K562 (cell line): ENCODE results near the gene C1orf198. TPM values are rescaled to one million over a fixed set of nuclear protein-coding genes. Genes with fewer than 3 reads are reported as not detected.

Experiments
- ATAC-seq: fragments of 200-7000 bp; cut with Tn5 transposase; 3 replicates; pipeline ENCODE4 v1.9.1; 2020; ENCODE audit warnings: moderate library complexity
- BruUV-seq: library from RNA; stranded (reverse); fragments of 400-500 nt; replicated peaks from 2 replicates; lab custom pipeline; 2021; lab: Mats Ljungman, UMichigan
- CTCF ChIA-PET: fragments of 300-600 bp; formaldehyde crosslinking; extraction: SDS; loops from one replicate; lab custom pipeline; 2021; ENCODE audit warnings: low intra/inter-chr PET ratio; lab: Yijun Ruan, JAX
- POLR2A ChIA-PET: fragments of 300-600, 350-650 bp; sonication (Branson Sonifier 250); formaldehyde crosslinking; extraction: SDS; loops from one replicate; lab custom pipeline; 2021; ENCODE audit warnings: antibody characterized with exemption, inconsistent platforms; lab: Yijun Ruan, JAX
- DNase-seq, 4 experiments: peaks; one replicate each; pipeline versions ENCODE4 v3.0.0 to v3.0.0-alpha.2; 2011 to 2018; ENCODE audit warnings: low spot score in 3 of 4, mixed read lengths in 3 of 4; ENCODE audit errors: extremely low read depth in 1 of 4
- FAIRE-seq: peaks from 2 replicates; lab custom pipeline; 2011; peaks lifted over from hg19 to GRCh38; lab: Jason Lieb, UNC
- H2AFZ ChIP-seq: 2 replicates; pipeline ENCODE4 v1.6.0; 2011; ENCODE audit warnings: low read depth, low read length, control low read depth, inconsistent platforms
- H3K27ac ChIP-seq: fragments of 200-600 bp; 3 replicates; pipeline ENCODE4 v1.8.0; 2011; ENCODE audit warnings: low read depth, mild to moderate bottlenecking, control low read depth, inconsistent platforms, low read length, moderate library complexity, mixed read lengths; ENCODE audit errors: extremely low read depth
- H3K27me3 ChIP-seq, 2 experiments: fragments of 300-600 bp in 1 of 2; 2 replicates in 1 of 2; 3 replicates in 1 of 2; pipeline versions ENCODE4 v1.6.0 to v1.8.0; 2011; ENCODE audit warnings: inconsistent platforms in 2 of 2, low read length in 2 of 2, mild to moderate bottlenecking in 1 of 2, mixed read lengths in 1 of 2, moderate library complexity in 1 of 2; ENCODE audit not compliant: control insufficient read depth in 2 of 2, insufficient read depth in 2 of 2
- H3K36me3 ChIP-seq: fragments of 300-600 bp; 3 replicates; pipeline ENCODE4 v1.8.0; 2011; ENCODE audit warnings: mild to moderate bottlenecking, low read length, inconsistent platforms; ENCODE audit not compliant: control insufficient read depth, insufficient read depth
- H3K4me1 ChIP-seq, 2 experiments: fragments of 200-600 bp in 1 of 2; replicated peaks in 1 of 2; 2 replicates in 1 of 2; 3 replicates in 1 of 2; pipeline versions ENCODE4 v1.5.1 to v1.8.0; 2011; ENCODE audit warnings: inconsistent platforms in 2 of 2, low read length in 2 of 2, mild to moderate bottlenecking in 1 of 2, mixed read lengths in 1 of 2, moderate library complexity in 1 of 2; ENCODE audit not compliant: control insufficient read depth in 2 of 2, insufficient read depth in 2 of 2
- H3K4me2 ChIP-seq: 2 replicates; pipeline ENCODE4 v1.6.1; 2011; ENCODE audit warnings: low read length, control low read depth, inconsistent platforms, mixed read lengths; ENCODE audit not compliant: insufficient read depth
- H3K4me3 ChIP-seq: fragments of 200-600 bp; sonication (generic), shearing (Covaris generic); 2 replicates; pipeline ENCODE4 v1.5.1; 2016; ENCODE audit warnings: control low read depth, inconsistent platforms
- H3K79me2 ChIP-seq: fragments of 200-600 bp; 3 replicates; pipeline ENCODE4 v1.8.0; 2011; ENCODE audit warnings: low read length, inconsistent platforms; ENCODE audit not compliant: control insufficient read depth, insufficient read depth
- H3K9ac ChIP-seq, 2 experiments: 2 replicates each; pipeline versions ENCODE4 v1.6.0 to v1.6.1; 2011; ENCODE audit warnings: low read depth in 2 of 2, low read length in 2 of 2, control low read depth in 1 of 2, inconsistent platforms in 1 of 2, mild to moderate bottlenecking in 1 of 2, mixed read lengths in 1 of 2; ENCODE audit not compliant: insufficient read depth in 1 of 2
- H3K9me1 ChIP-seq: one replicate; pipeline ENCODE4 v1.6.0; 2011; ENCODE audit warnings: inconsistent platforms, mild to moderate bottlenecking, low read length, moderate library complexity; ENCODE audit not compliant: control insufficient read depth, insufficient read depth
- H3K9me3 ChIP-seq: replicated peaks from 2 replicates; pipeline ENCODE4 v1.5.1; 2011; ENCODE audit warnings: low read depth, low read length, inconsistent platforms; ENCODE audit not compliant: control insufficient read depth, insufficient read depth
- H4K20me1 ChIP-seq: replicated peaks from 2 replicates; pipeline ENCODE4 v1.6.1; 2011; ENCODE audit warnings: low read length, inconsistent platforms, mixed read lengths; ENCODE audit not compliant: control insufficient read depth, insufficient read depth
- CC2D1A ChIP-seq: fragments of 450-650 bp; IDR thresholded peaks from 2 replicates; pipeline ENCODE4 v1.6.1; 2017; ENCODE audit warnings: mild to moderate bottlenecking
- CTCF ChIP-seq, 3 experiments: IDR thresholded peaks in 2 of 3; conservative IDR thresholded peaks in 1 of 3; 2 replicates each; pipeline ENCODE4 v1.5.1; 2011 to 2012; ENCODE audit warnings: low read length in 3 of 3, mild to moderate bottlenecking in 3 of 3, control low read depth in 2 of 3, improper control_type of control experiment in 1 of 3, inconsistent platforms in 1 of 3, low read depth in 1 of 3, mixed read lengths in 1 of 3, moderate library complexity in 1 of 3; ENCODE audit not compliant: insufficient read depth in 2 of 3
- ELF1 ChIP-seq: fragments of 200-800 bp; sonication (Bioruptor generic); IDR thresholded peaks from 2 replicates; pipeline ENCODE4 v1.6.1; 2016; ENCODE audit warnings: missing genetic modification characterization, missing compliant biosample characterization
- KLF13 ChIP-seq: fragments of 450-650 bp; IDR thresholded peaks from 2 replicates; pipeline ENCODE4 v1.6.1; 2016; ENCODE audit warnings: missing genetic modification characterization, low read depth, mild to moderate bottlenecking, missing compliant biosample characterization, moderate library complexity, borderline replicate concordance
- NFATC3 ChIP-seq: fragments of 450-650 bp; IDR thresholded peaks from 2 replicates; pipeline ENCODE4 v1.6.1; 2017; ENCODE audit warnings: mild to moderate bottlenecking
- NR2C2 ChIP-seq, 2 experiments: fragments of 200-800 bp in 1 of 2; sonication (Bioruptor generic) in 1 of 2; sonication (generic) in 1 of 2; formaldehyde crosslinking in 1 of 2; IDR thresholded peaks; 2 replicates each; pipeline versions ENCODE4 v1.6.1 to v1.8.0; 2016 to 2022; ENCODE audit warnings: mild to moderate bottlenecking in 1 of 2, missing compliant biosample characterization in 1 of 2, missing genetic modification characterization in 1 of 2, missing genetic modification reagents in 1 of 2
- RBM25 ChIP-seq: fragments of 200-400 bp; formaldehyde crosslinking; IDR thresholded peaks from 2 replicates; pipeline ENCODE4 v1.6.1; 2018; ENCODE audit warnings: low read length, low read depth, moderate library complexity; ENCODE audit not compliant: severe bottlenecking
- ZNF253 ChIP-seq: fragments of 250-450 bp; sonication (Bioruptor Pico); conservative IDR thresholded peaks from 2 replicates; pipeline ENCODE4 v1.6.1; 2021; ENCODE audit warnings: mild to moderate bottlenecking
- WGBS: fragments of 100-300 bp; shearing (Covaris generic); methylation state at CpG from one replicate; pipeline ENCODE4 v1.1.6; 2016; ENCODE audit warnings: low coverage, mixed read lengths; ENCODE audit not compliant: insufficient coverage; ENCODE audit errors: missing lambda C conversion rate; 5-methylcytosine and 5-hydroxymethylcytosine counted together
- in situ Hi-C: fragments of 300-500 bp; cut with MboI; formaldehyde crosslinking; loops from 4 replicates; pipeline ENCODE4 v1.15.0; 2018; ENCODE audit warnings: inconsistent platforms, mixed read lengths
- intact Hi-C: fragments of 100-400 bp; cut with micrococcal nuclease; formaldehyde crosslinking; loops from 2 replicates; pipeline ENCODE4 v1.14.2; 2022
- polyA plus RNA-seq, 8 experiments: library from polyadenylated mRNA; depleted of rRNA in 4 of 8; stranded (reverse) in 5 of 8; unstranded in 3 of 8; fragments of >200 nt; fragmentation: Nextera tagmentation in 2 of 8; fragmentation: Illumina TruSeq in 1 of 8; extraction: Ambion mirVana in 2 of 8; extraction: Trizol in 1 of 8; gene quantifications; 2 replicates each; pipeline versions ENCODE4 v1.2.1 to v1.2.3, GENCODE V29; 2011 to 2014; ENCODE audit warnings: inconsistent platforms in 1 of 8, missing spikeins in 1 of 8
- total RNA-seq, 7 experiments: library from RNA; depleted of rRNA in 6 of 7; stranded (reverse); fragments of >200 nt in 6 of 7; fragmentation: Illumina TruSeq in 2 of 7; extraction: Trizol in 2 of 7; gene quantifications; 2 replicates each; pipeline versions ENCODE4 v1.2.1 to v1.2.3, GENCODE V29; 2011 to 2021; ENCODE audit warnings: low replicate concordance in 1 of 7
- TF ChIP-seq, protein P1 (sequence below): IDR thresholded peaks from 2 replicates; pipeline ENCODE4 v1.6.1; 2011; ENCODE audit warnings: borderline replicate concordance, low read depth, mild to moderate bottlenecking, moderate library complexity, low read length; ENCODE audit not compliant: insufficient read depth, poor library complexity, severe bottlenecking
- TF ChIP-seq, protein P2 (sequence below): fragments of 450-650 bp; formaldehyde crosslinking; IDR thresholded peaks from 2 replicates; pipeline ENCODE4 v1.4.0; 2020; ENCODE audit warnings: mild to moderate bottlenecking, moderate library complexity

C1orf198 gene
- total and polyA plus RNA-seq, 9 of the 15 experiments (the other 6 are each of a cell fraction or from before 2014, with no cell fraction given) = 2.0 to 15.1 (median 10.4) TPM

- TF ChIP-seq, protein P1, sequence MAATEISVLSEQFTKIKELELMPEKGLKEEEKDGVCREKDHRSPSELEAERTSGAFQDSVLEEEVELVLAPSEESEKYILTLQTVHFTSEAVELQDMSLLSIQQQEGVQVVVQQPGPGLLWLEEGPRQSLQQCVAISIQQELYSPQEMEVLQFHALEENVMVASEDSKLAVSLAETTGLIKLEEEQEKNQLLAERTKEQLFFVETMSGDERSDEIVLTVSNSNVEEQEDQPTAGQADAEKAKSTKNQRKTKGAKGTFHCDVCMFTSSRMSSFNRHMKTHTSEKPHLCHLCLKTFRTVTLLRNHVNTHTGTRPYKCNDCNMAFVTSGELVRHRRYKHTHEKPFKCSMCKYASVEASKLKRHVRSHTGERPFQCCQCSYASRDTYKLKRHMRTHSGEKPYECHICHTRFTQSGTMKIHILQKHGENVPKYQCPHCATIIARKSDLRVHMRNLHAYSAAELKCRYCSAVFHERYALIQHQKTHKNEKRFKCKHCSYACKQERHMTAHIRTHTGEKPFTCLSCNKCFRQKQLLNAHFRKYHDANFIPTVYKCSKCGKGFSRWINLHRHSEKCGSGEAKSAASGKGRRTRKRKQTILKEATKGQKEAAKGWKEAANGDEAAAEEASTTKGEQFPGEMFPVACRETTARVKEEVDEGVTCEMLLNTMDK = no peak
Observed at GRCh38 chr1:230867903-230868735, at the start of gene C1orf198 (continued).

GRCh38 chr1:230917284-230918135 is 49.2 kb upstream of the C1orf198 start:
- Histone ChIP-seq H3K4me2 (peak overlapping the region; percentile 16; the same call in 1 of the 2 replicates), H3K9me3 (no peaks in the 10 kb centered on the region), H3K4me1 (peaks cover 0 to 9% of the 10 kb centered on the region in 2 experiments; a peak in 3 of 5 replicates), H3K27me3 (no peaks in the 10 kb centered on the region), H3K27ac (no peak overlapping the region), H3K9me1 (no peaks in the 10 kb centered on the region), H3K9ac (no peak overlapping the region), H3K36me3 (peaks cover 12% of the 10 kb centered on the region), H3K79me2 (no peaks in the 10 kb centered on the region), H4K20me1 (no peaks in the 10 kb centered on the region), H2AFZ (no peak overlapping the region), H3K4me3 (no peak overlapping the region)
- in situ Hi-C loops = no loop called here
- peak; percentile 89 for FAIRE-seq
- ATAC-seq = peak; percentile 95
- peak; percentile 72 to 94 (median 74) for DNase-seq
- BruUV-seq = no TSS peak
- WGBS = 36% methylated on average over 15 of the region's 15 CpGs
- intact Hi-C loops = loop anchor here (1.0 to 10.0 kb wide), 7 partner anchors 61 to 677 kb away; partner anchors contain the start of genes ARV1 and TTC13
- ChIA-PET CTCF (interaction anchor here (0.6 to 2.9 kb wide), 7 partner anchors 120 to 294 kb away, joined by 3 to 19 read pairs (median 5); no protein-coding TSS in a partner anchor), POLR2A (no interaction called here)
- TF ChIP-seq RBM25 (no peak), NR2C2 (CRISPR knock-in tag; IDR thresholded peaks at IDR 0.05) (0 out of 2 replicates have a peak, but pooled peaks have one; percentile 37), NR2C2 (tag; IDR thresholded peaks at IDR 0.05) (no peak), CTCF (IDR thresholded peaks at IDR 0.05 in 2 of 3, conservative IDR thresholded peaks at IDR 0.05 in 1 of 3; ENCODE audit: insufficient read depth in 2 of 3, low read depth in 1 of 3, low read length in 3 of 3) (peak; percentile 76 to 92 (median 84)), NFATC3 (no peak), KLF13 (tag) (no peak), ZNF253 (CRISPR knock-in tag) (no peak), CC2D1A (no peak), ELF1 (tag) (no peak)
- TF ChIP-seq, protein P2, sequence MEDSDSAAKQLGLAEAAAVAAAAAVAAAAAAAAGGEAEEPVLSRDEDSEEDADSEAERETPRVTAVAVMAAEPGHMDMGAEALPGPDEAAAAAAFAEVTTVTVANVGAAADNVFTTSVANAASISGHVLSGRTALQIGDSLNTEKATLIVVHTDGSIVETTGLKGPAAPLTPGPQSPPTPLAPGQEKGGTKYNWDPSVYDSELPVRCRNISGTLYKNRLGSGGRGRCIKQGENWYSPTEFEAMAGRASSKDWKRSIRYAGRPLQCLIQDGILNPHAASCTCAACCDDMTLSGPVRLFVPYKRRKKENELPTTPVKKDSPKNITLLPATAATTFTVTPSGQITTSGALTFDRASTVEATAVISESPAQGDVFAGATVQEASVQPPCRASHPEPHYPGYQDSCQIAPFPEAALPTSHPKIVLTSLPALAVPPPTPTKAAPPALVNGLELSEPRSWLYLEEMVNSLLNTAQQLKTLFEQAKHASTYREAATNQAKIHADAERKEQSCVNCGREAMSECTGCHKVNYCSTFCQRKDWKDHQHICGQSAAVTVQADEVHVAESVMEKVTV (CRISPR knock-in tag) = peak; percentile 68
